Measurements from ENCODE around the gene C1QA.
"Not testable (repeated sequence)": the region's sequence is repeated elsewhere in the genome, so short reads cannot be mapped to it uniquely, and the experiment has no call there.

C1QA gene

DNA sequence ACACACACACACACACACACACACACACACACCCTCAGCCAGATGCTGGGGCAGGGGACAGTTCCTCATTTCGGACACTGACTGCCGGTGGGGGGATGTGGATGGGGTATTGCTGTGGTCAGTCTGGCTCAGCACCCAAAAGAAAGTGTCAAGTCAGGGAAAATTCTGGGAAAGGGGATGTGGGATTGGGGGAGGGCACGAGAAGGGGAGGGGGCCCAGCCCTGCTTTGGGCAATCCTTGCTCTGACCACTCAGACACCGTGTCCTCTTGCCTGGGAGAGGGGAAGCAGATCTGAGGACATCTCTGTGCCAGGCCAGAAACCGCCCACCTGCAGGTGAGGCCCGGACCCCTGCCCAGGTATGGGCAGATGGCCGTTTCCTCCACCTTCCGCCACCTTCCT is 7.0 kb downstream of the C1QA start, which contains the start of gene C1QC:
Gene C1QC (plus strand): TSS at position 253 of the 400 bp plus-strand sequence. CDS start 391 bp downstream, outside the sequence.
- DNase-seq: no peak

DNA sequence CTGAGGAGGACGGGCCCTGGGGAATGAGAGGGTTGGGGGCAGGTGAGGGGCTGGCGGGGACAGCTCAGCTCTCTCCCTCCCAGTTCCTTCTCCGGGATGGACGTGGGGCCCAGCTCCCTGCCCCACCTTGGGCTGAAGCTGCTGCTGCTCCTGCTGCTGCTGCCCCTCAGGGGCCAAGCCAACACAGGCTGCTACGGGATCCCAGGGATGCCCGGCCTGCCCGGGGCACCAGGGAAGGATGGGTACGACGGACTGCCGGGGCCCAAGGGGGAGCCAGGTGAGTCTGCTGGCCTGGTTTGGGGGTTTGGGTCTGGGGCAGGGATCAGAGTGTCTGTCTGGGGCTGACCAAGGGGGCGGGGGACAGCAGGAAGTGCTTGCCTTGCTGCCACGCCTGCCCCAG is 7.5 kb downstream of the C1QA start:
- DNase-seq: no peak

- DNase-seq: no peak
Observed at GRCh38 chr1:22645931-22646330, 9.5 kb downstream of the C1QA start.

- no peak for DNase-seq
Observed at GRCh38 chr1:22646384-22646783, 10.0 kb downstream of the C1QA start.

DNA sequence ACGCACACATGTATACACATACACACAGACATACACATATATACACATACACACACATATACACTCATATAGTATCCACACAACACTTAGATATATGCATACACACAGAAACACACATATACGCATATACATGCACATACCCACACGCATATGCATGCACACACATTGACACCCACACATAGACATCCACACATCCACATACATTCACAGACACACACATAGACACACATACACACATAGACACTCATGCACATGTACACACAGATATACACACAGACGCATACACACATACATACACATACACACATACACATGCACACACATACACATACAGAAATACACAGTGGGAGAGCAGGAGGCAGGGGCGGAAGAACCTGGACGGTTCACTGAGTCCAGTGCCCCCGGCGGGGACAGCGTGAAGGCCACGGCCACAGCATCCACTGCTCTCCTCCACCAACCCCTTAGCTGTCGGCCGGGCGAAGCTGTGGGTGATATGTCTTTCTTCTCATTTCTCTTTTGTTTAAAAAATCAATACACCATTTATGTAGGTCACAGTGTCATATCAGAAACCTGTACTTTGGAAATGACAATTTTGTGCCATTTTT is 13.8 kb downstream of the C1QA start:
- DNase-seq: no peak

GRCh38 chr1:22651941-22652856 is 15.8 kb downstream of the C1QA start:
- DNase-seq: no peak

DNA sequence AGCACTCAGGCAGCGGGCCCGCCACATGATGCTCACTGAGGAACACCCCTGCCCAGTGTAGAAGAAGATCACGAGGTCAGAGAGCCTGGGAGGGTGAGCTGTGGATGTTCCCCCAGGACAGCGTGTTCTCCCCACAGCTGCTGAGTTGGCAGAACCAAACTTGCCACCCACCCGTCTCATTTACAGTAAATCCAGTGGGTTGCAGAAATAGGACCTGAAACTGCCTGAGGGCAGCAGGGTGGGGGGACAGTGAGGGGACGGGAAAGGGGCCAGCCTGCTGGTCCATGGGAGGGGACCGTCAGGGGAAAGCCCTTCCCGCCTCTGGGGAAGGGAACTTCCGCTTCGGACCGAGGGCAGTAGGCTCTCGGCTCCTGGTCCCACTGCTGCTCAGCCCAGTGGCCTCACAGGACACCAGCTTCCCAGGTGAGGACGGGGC is 16.5 kb downstream of the C1QA start, which contains the start of gene C1QB:
Gene C1QB (plus strand): TSS at position 356 of the 436 bp plus-strand sequence. CDS start 6,227 bp downstream, outside the sequence.
- DNase-seq: no peak

DNA sequence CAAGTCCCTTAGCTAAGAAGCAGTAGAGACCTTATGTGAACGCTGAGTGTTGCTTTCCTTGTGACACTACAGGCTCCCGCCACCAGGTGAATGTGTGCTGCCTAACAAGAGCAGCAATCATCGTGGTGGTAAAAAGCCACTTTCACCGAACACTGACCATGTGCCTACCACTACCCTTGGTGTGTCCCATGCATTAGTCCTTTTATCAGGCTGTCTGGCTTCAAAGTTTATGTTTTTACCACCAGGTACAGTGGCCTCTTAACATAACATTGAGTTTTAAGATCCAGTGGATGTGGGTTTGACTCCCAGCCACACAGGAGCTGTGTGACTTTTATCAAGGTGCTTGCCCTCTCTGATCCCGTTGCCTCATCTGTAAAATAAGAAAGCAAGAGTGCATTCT is 18.3 kb downstream of the C1QA start:
- DNase-seq: no peak

DNA sequence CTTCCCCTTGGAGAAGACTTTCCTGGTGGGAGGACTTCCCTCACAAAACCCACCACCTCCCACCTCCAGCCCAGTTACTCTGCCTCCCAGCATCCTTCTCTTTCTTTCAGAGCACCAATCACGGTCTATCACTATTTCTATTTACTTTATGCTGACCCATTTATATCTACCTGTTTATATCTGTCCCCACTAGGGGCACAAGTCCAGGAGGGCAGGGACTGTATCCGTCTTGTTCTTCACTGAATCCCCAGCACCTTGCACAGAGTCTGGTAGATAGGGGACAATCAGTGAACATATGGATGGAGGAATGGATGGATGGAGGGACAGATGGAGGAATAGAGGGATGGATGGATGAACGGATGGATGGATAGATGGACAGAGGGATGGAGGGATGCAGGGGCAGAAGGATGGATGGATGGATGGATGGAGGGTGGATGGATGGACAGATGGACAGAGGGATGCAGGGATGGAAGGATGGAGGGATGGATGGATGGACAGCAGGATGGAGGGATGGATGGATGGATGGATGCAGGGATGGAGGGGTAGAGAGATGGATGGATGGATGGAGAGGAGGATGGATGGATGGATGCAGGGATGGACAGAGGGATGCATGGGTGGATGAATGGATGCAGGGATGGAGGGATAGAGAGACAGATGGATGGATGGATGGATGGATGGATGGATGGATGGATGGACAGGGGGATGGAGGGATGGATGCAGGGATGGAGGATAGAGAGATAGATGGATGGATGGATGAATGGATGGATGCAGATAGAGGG is 22.1 kb downstream of the C1QA start:
- no peak for DNase-seq

DNA sequence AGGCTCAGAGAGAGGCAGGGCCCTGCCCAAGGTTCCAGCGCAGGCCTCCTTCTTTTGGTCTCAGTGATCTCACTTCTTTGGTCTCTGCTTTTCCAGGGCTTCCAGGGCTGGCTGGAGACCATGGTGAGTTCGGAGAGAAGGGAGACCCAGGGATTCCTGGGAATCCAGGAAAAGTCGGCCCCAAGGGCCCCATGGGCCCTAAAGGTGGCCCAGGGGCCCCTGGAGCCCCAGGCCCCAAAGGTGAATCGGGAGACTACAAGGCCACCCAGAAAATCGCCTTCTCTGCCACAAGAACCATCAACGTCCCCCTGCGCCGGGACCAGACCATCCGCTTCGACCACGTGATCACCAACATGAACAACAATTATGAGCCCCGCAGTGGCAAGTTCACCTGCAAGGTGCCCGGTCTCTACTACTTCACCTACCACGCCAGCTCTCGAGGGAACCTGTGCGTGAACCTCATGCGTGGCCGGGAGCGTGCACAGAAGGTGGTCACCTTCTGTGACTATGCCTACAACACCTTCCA is 24.4 kb downstream of the C1QA start:
- no peak for DNase-seq

GRCh38 chr1:22661880-22662279 is 25.5 kb downstream of the C1QA start:
- no peak for DNase-seq

DNA sequence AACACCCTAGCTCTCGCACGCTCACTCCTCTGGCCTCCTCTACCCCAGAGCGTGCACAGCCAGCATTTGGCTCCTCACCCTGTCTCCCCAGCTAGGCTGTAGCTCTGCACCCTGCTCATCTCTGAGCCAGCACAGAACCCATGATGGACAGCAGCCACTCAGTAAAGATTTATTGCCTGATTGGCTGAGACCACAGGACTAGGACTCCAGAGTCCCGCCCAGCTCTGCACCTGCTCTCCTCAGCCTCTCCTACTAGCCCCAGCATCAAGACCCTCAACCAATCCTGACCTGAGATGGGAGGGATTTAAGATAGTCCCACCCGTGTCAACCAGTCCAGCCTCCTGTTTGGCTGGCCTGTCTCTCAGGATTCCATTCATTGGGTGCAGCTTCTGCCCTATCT is 25.9 kb downstream of the C1QA start:
- no peak for DNase-seq

DNA sequence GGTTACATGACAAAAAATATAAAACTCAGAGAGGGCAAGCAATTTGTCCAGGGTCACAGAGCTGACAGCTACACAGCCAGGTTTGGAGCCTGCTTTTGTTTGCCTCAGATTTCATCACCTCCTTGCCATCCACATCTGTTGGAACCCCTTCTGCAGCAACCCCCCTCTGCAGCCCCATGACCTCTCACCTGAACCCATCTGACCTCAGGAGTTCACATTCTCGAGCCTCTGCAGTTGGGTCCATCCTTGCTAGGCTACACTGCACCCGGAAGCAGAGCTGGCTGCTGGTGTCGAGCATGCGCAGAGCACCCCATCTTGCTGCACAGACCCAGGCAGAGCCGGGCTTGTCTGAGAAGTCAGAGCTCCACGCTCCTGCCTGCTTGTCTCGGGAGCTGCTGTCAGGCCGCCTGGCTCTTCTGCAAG is 26.6 kb downstream of the C1QA start:
- no peak for DNase-seq

- no peak for DNase-seq
Observed at GRCh38 chr1:22665752-22666151, 29.3 kb downstream of the C1QA start.

DNA sequence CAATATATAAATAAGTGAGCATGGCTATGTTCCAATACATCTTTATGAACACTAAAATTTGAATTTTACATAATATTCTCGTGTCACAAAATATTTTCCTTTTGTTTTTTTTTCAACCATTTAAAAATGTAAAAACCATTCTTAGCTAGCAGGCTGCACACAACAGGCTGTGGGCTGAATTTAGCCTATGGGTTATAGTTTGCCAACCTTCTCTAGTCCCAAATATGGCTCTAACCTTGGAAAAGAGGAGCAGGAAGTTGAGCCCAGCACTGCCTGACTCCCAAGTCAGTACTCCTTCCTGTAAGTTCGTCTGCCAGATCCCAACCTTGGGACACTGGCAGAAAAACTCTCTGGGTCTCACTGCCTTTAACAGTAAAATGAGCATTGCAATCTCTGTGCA is 30.0 kb downstream of the C1QA start:
- DNase-seq: no peak

GRCh38 chr1:22668840-22669239 is 32.4 kb downstream of the C1QA start:
- not testable (repeated sequence) for DNase-seq

- DNase-seq: no peak
Observed at GRCh38 chr1:22670352-22670975, 34.0 kb downstream of the C1QA start.

GRCh38 chr1:22671999-22672398 is 35.6 kb downstream of the C1QA start:
- DNase-seq: no peak

DNA sequence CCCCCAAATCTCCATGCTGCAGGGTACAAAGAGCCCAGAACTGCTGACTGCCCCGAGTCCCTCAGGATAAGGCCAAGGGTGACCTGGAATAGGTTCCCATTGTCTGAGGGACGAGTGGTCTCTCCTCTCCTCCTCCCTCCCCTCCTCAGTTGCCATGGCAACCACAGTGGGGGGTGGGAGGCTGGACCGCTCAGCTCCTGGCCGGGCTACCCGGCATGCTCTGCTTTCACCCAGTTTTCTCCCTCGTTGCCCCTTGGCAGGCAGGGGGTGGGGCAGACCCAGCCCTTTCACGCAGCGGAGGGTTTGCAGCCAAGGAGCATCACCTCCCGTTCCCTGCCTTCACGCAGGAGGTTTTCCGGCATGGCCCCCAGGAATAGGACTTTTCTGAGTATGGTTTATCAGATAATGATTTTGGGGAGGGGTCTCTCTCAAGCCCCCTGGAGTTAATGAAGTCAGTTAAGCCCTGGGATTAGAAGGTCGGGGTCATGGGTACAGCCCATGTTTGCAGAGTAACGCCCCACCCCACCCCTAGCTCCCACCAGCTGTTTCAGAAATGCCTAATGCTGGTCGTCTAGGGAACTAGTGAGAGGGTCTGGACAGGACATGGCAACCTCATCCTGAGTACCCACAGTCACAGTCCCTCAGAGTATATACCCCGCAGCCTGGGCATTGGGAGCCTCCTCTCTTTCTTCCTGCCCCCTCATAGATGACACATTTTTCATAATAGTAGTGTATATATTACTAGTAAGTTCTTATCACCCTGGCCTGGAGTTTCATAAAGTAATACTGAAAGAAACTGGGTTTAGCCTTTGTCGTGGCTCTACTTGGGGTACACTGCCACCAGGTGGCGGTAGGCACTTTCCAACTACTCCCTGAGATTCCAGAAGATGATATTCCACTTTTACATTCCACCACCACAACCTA is 37.3 kb downstream of the C1QA start:
- no peak for DNase-seq

DNA sequence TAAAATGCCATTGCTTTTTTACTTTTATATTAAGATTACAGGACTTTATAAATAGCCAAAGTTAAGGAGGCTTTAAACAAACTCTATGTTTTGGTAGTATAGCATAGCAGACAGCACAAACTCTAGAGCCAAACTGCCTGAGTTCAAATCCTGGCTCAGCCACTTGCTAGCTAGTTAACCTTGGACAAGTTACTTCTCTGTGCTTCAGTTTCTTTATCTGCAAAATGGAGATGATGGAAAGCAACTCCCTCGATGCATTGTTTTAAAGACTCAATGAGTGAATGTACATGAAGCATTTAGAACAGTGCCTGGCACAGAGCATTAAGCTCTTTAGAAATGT is 38.0 kb downstream of the C1QA start:
- DNase-seq: no peak

DNA sequence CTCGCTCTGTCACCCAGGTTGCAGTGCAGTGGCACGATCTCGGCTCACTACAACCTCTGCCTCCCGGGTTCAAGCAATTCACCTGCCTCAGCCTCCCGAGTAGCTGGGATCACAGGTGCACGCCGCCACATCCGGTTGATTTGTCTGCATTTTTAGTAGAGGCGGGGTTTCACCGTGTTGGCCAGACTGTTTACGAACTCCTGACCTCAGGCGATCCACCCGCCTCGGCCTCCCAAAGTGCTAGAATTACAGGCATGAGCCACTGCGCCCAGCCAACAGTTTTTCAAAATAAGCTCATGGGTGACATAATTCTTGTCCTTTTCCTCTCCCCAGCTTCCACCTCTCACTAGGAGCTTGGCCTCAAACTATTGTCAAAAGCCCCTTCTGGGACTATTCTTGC is 39.7 kb downstream of the C1QA start:
- not testable (repeated sequence) for DNase-seq
